Measurements from ENCODE around the gene MAGOHB.
A peak's percentile ranks its signal among the peaks of the same experiment; 100 is the strongest.
"Not testable (repeated sequence)": the region's sequence is repeated elsewhere in the genome, so short reads cannot be mapped to it uniquely, and the experiment has no call there.

MAGOHB gene

GRCh38 chr12:10613349-10614055, at the start of gene MAGOHB:
Gene MAGOHB, minus strand, starts transcription at chr12:10613609. Its CDS starts 77 bp downstream, at chr12:10613532.
- peak; percentile 98 for DNase-seq

GRCh38 chr12:10661338-10661737, 47.9 kb upstream of the MAGOHB start:
- no peak for DNase-seq

- no peak for DNase-seq
Measured at GRCh38 chr12:10654003-10654402, 40.6 kb upstream of the MAGOHB start.

- DNase-seq = no peak
Measured at GRCh38 chr12:10652192-10652591, 38.8 kb upstream of the MAGOHB start.

GRCh38 chr12:10646576-10646975, 33.2 kb upstream of the MAGOHB start:
- not testable (repeated sequence) for DNase-seq

- no peak for DNase-seq
Measured at GRCh38 chr12:10645910-10646309, 32.5 kb upstream of the MAGOHB start.

GRCh38 chr12:10641735-10642500, 28.5 kb upstream of the MAGOHB start:
- no peak for DNase-seq

GRCh38 chr12:10638728-10639127, 25.3 kb upstream of the MAGOHB start:
- no peak for DNase-seq

GRCh38 chr12:10636611-10637010, 23.2 kb upstream of the MAGOHB start:
- DNase-seq = no peak

GRCh38 chr12:10636124-10636523, 22.7 kb upstream of the MAGOHB start:
- no peak for DNase-seq

- no peak for DNase-seq
Measured at GRCh38 chr12:10635306-10635705, 21.9 kb upstream of the MAGOHB start.

- no peak for DNase-seq
Measured at GRCh38 chr12:10634427-10634826, 21.0 kb upstream of the MAGOHB start.

GRCh38 chr12:10633541-10633940, 20.1 kb upstream of the MAGOHB start:
- DNase-seq = no peak

GRCh38 chr12:10632226-10632625, 18.8 kb upstream of the MAGOHB start:
- no peak for DNase-seq

- no peak for DNase-seq
Measured at GRCh38 chr12:10624605-10625004, 11.2 kb upstream of the MAGOHB start.

- no peak for DNase-seq
Measured at GRCh38 chr12:10623131-10623530, 9.7 kb upstream of the MAGOHB start.

- no peak for DNase-seq
Measured at GRCh38 chr12:10621278-10621677, 7.9 kb upstream of the MAGOHB start.

GRCh38 chr12:10620078-10620779, 6.8 kb upstream of the MAGOHB start:
- DNase-seq = no peak

- no peak for DNase-seq
Measured at GRCh38 chr12:10618338-10618987, 5.1 kb upstream of the MAGOHB start.

- DNase-seq = no peak
Measured at GRCh38 chr12:10617863-10618262, 4.5 kb upstream of the MAGOHB start.

GRCh38 chr12:10615532-10615931, 2.1 kb upstream of the MAGOHB start:
- no peak for DNase-seq

- no peak for DNase-seq
Measured at GRCh38 chr12:10614056-10614370, 604 bp upstream of the MAGOHB start.

- DNase-seq = no peak
Measured at GRCh38 chr12:10612984-10613348, 443 bp downstream of the MAGOHB start.

GRCh38 chr12:10612110-10612509, 1.3 kb downstream of the MAGOHB start:
- no peak for DNase-seq

Measured in CD4-positive, alpha-beta T cell treated with Interleukin-17A for 1 hour (primary cell).